A673 (cell line): ENCODE data around the gene SPRY1.

Experiments
- EZH2 ChIP-seq: fragments of 200-600 bp; sonication (generic); IDR thresholded peaks from 2 replicates; pipeline ENCODE4 v1.6.1; 2017; ENCODE audit warnings: borderline replicate concordance, low read depth, mild to moderate bottlenecking, mixed read lengths, antibody characterized with exemption, low read length; ENCODE audit not compliant: poor library complexity, severe bottlenecking
- TF ChIP-seq, protein P1 (sequence below): fragments of 300-800, 200-600 bp; sonication (generic); conservative IDR thresholded peaks from 2 replicates; pipeline ENCODE4 v1.5.1; 2017; ENCODE audit warnings: low read depth, mild to moderate bottlenecking, antibody characterized with exemption, low read length, moderate library complexity, mixed read lengths

DNA sequence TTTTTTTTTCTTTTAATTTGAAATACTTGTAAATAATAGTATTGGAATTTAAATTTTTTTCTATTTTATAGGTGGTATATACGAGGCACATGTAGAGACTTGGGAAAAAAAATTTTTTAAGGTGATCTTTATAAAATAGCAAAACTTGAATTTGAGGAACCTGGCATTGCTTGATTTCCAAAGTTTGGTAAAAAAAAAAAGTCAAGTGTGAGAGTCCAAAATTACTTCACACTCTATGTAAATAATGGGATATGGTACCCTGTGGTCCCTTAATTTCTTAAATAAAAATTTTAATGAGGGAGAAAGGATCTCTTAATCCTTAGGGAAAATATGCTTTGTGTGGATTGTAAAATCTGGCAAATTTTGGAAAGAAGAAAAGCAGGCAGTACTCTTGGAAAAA lies 19.0 kb downstream of the SPRY1 start:
- TF ChIP-seq, protein P1, sequence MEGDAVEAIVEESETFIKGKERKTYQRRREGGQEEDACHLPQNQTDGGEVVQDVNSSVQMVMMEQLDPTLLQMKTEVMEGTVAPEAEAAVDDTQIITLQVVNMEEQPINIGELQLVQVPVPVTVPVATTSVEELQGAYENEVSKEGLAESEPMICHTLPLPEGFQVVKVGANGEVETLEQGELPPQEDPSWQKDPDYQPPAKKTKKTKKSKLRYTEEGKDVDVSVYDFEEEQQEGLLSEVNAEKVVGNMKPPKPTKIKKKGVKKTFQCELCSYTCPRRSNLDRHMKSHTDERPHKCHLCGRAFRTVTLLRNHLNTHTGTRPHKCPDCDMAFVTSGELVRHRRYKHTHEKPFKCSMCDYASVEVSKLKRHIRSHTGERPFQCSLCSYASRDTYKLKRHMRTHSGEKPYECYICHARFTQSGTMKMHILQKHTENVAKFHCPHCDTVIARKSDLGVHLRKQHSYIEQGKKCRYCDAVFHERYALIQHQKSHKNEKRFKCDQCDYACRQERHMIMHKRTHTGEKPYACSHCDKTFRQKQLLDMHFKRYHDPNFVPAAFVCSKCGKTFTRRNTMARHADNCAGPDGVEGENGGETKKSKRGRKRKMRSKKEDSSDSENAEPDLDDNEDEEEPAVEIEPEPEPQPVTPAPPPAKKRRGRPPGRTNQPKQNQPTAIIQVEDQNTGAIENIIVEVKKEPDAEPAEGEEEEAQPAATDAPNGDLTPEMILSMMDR = no peak
- no peak for TF ChIP-seq EZH2
